Measurements from ENCODE around the gene GLYATL3. TPM values are rescaled to one million over a fixed set of nuclear protein-coding genes. Genes with fewer than 3 reads are reported as not detected.

Gene GLYATL3
- total and polyA plus RNA-seq, 12 donors: not detected

- no peak for ATAC-seq
- WGBS, 2 donors: 73 to 83% methylated on average over 3 of the region's 3 CpGs
- TF ChIP-seq CTCF (IDR thresholded peaks at IDR 0.05): no peak
- Histone ChIP-seq H3K9me3 (no peaks in the 10 kb centered on the region), H3K4me1 (peaks cover 0 to 5% (median 0%) of the 10 kb centered on the region in 9 donors), H3K36me3 (no peaks in the 10 kb centered on the region), H3K27ac (no peak overlapping the region), H3K4me3 (no peak overlapping the region), H3K27me3 (no peaks in the 10 kb centered on the region)
- intact Hi-C loops (cut with DNase I): no loop called here
- no peak for DNase-seq
These were observed 42.2 kb downstream of the GLYATL3 start for GRCh38 chr6:49541936-49542335.

- DNase-seq (no peak), ATAC-seq (no peak)
- Histone ChIP-seq H3K9me3 (no peaks in the 10 kb centered on the region), H3K27me3 (no peaks in the 10 kb centered on the region), H3K4me3 (no peak overlapping the region), H3K4me1 (peaks cover 0 to 5% (median 0%) of the 10 kb centered on the region in 9 donors), H3K36me3 (no peaks in the 10 kb centered on the region), H3K27ac (no peak overlapping the region)
- 67 to 78% methylated on average over 7 of the region's 7 CpGs for WGBS, 2 donors
- TF ChIP-seq CTCF (IDR thresholded peaks at IDR 0.05): no peak
- intact Hi-C loops (cut with DNase I): no loop called here
These were observed 43.5 kb downstream of the GLYATL3 start for GRCh38 chr6:49543087-49543858.

GRCh38 chr6:49546331-49546730 is 46.6 kb downstream of the GLYATL3 start:
- DNase-seq (no peak), ATAC-seq (no peak)
- no peak for TF ChIP-seq CTCF (IDR thresholded peaks at IDR 0.05)
- H3K36me3 ChIP-seq: no peaks in the 10 kb centered on the region
- intact Hi-C loops (cut with DNase I): no loop called here
- H3K4me1 ChIP-seq: peaks cover 0 to 18% (median 12%) of the 10 kb centered on the region in 9 donors
- H3K9me3 ChIP-seq: no peaks in the 10 kb centered on the region
- H3K27ac ChIP-seq: no peak overlapping the region
- WGBS, 2 donors: 77 to 78% methylated on average over 1 of the region's 1 CpG
- no peak overlapping the region for H3K4me3 ChIP-seq
- peaks cover 0 to 28% (median 24%) of the 10 kb centered on the region in 7 donors for H3K27me3 ChIP-seq

- Histone ChIP-seq H3K36me3 (no peaks in the 10 kb centered on the region), H3K9me3 (no peaks in the 10 kb centered on the region), H3K4me1 (peaks cover 0 to 24% (median 14%) of the 10 kb centered on the region in 9 donors), H3K27me3 (peaks cover 0 to 50% (median 41%) of the 10 kb centered on the region in 7 donors), H3K27ac (no peak overlapping the region), H3K4me3 (no peak overlapping the region)
- intact Hi-C loops (cut with DNase I): no loop called here
- WGBS, 2 donors: 75 to 78% methylated on average over 5 of the region's 5 CpGs
- no peak for TF ChIP-seq CTCF (IDR thresholded peaks at IDR 0.05)
- DNase-seq (no peak), ATAC-seq (no peak)
These were observed 49.0 kb downstream of the GLYATL3 start for GRCh38 chr6:49548613-49549304.
